H9 (cell line): ENCODE data around the gene DNAH8. TPM values are rescaled to one million over a fixed set of nuclear protein-coding genes. Genes with fewer than 3 reads are reported as not detected.

Experiments used
- DNase-seq: peaks from one replicate; pipeline ENCODE4 v3.0.0-alpha.2; 2017
- H2AFZ ChIP-seq: one replicate; pipeline ENCODE4 v1.6.1; 2013; ENCODE audit warnings: mild to moderate bottlenecking, low read length, control low read depth, moderate library complexity
- H2AK5ac ChIP-seq: 2 replicates; pipeline ENCODE4 v1.6.1; 2013; ENCODE audit warnings: low read length, control low read depth, mixed read lengths; ENCODE audit not compliant: insufficient read length
- H2BK120ac ChIP-seq: one replicate; pipeline ENCODE4 v1.6.1; 2013; ENCODE audit warnings: low read depth, mild to moderate bottlenecking, low read length, control low read depth, inconsistent platforms; ENCODE audit not compliant: poor library complexity, severe bottlenecking
- H2BK12ac ChIP-seq: 2 replicates; pipeline ENCODE4 v1.6.1; 2013; ENCODE audit warnings: low read length, control low read depth, mixed read lengths, low read depth; ENCODE audit not compliant: insufficient read length
- H2BK15ac ChIP-seq: 2 replicates; pipeline ENCODE4 v1.6.1; 2013; ENCODE audit warnings: low read depth, low read length, control low read depth
- H2BK20ac ChIP-seq: one replicate; pipeline ENCODE4 v1.6.1; 2013; ENCODE audit warnings: low read depth, mild to moderate bottlenecking, low read length, control low read depth, inconsistent platforms; ENCODE audit not compliant: poor library complexity, severe bottlenecking
- H2BK5ac ChIP-seq: 2 replicates; pipeline ENCODE4 v1.6.1; 2013; ENCODE audit warnings: low read length, control low read depth, mixed read lengths; ENCODE audit not compliant: insufficient read length
- H3K14ac ChIP-seq: 2 replicates; pipeline ENCODE4 v1.6.1; 2013; ENCODE audit warnings: low read length, control low read depth; ENCODE audit not compliant: insufficient read depth
- H3K18ac ChIP-seq: 2 replicates; pipeline ENCODE4 v1.6.1; 2013; ENCODE audit warnings: low read depth, mild to moderate bottlenecking, mixed read lengths, low read length, control low read depth; ENCODE audit not compliant: insufficient read length
- H3K23ac ChIP-seq: 2 replicates; pipeline ENCODE4 v1.6.1; 2013; ENCODE audit warnings: low read length, control low read depth, mixed read lengths, low read depth; ENCODE audit not compliant: insufficient read length
- H3K23me2 ChIP-seq: 2 replicates; pipeline ENCODE4 v1.6.1; 2013; ENCODE audit warnings: low read depth, mild to moderate bottlenecking, mixed read lengths, low read length, control low read depth; ENCODE audit not compliant: insufficient read length, poor library complexity, severe bottlenecking
- H3K27ac ChIP-seq: 2 replicates; pipeline ENCODE4 v1.5.1; 2013; ENCODE audit warnings: low read length, control low read depth, mixed read lengths, low read depth; ENCODE audit not compliant: insufficient read length
- H3K27me3 ChIP-seq: 2 replicates; pipeline ENCODE4 v1.6.1; 2013; ENCODE audit warnings: low read length, control low read depth, inconsistent platforms; ENCODE audit not compliant: insufficient read depth
- H3K4ac ChIP-seq: 2 replicates; pipeline ENCODE4 v1.6.1; 2013; ENCODE audit warnings: low read depth, mild to moderate bottlenecking, control low read depth, inconsistent platforms, low read length, moderate library complexity
- H3K4me1 ChIP-seq: 2 replicates; pipeline ENCODE4 v1.6.1; 2013; ENCODE audit warnings: low read length, control low read depth, inconsistent platforms; ENCODE audit not compliant: insufficient read depth
- H3K4me2 ChIP-seq: 2 replicates; pipeline ENCODE4 v1.6.1; 2013; ENCODE audit warnings: low read length, control low read depth, mixed read lengths; ENCODE audit not compliant: insufficient read length, insufficient read depth
- H3K56ac ChIP-seq: 2 replicates; pipeline ENCODE4 v1.6.1; 2013; ENCODE audit warnings: low read depth, mild to moderate bottlenecking, mixed read lengths, low read length, control low read depth; ENCODE audit not compliant: insufficient read length
- H3K79me1 ChIP-seq: 2 replicates; pipeline ENCODE4 v1.6.1; 2013; ENCODE audit warnings: low read depth, mild to moderate bottlenecking, moderate library complexity, low read length, control low read depth, inconsistent platforms; ENCODE audit not compliant: insufficient read depth, poor library complexity, severe bottlenecking
- H3K79me2 ChIP-seq: 2 replicates; pipeline ENCODE4 v1.6.1; 2013; ENCODE audit warnings: low read length, control low read depth, inconsistent platforms; ENCODE audit not compliant: insufficient read depth
- H3K9ac ChIP-seq: 2 replicates; pipeline ENCODE4 v1.6.1; 2013; ENCODE audit warnings: low read length, control low read depth, mixed read lengths; ENCODE audit not compliant: insufficient read length; ENCODE audit errors: extremely low read depth
- H3K9me3 ChIP-seq: one replicate; pipeline ENCODE4 v1.6.1; 2013; ENCODE audit warnings: low read depth, low read length, inconsistent platforms; ENCODE audit not compliant: control insufficient read depth
- H3T11ph ChIP-seq: one replicate; pipeline ENCODE4 v1.6.1; 2013; ENCODE audit warnings: mild to moderate bottlenecking, low read length, control low read depth, inconsistent platforms
- H4K20me1 ChIP-seq: one replicate; pipeline ENCODE4 v1.6.1; 2013; ENCODE audit not compliant: control insufficient read depth, insufficient read length, insufficient read depth
- H4K5ac ChIP-seq: 2 replicates; pipeline ENCODE4 v1.6.1; 2013; ENCODE audit warnings: low read depth, mild to moderate bottlenecking, mixed read lengths, low read length, control low read depth; ENCODE audit not compliant: insufficient read length
- H4K8ac ChIP-seq: replicated peaks from 2 replicates; pipeline ENCODE4 v1.6.1; 2013; ENCODE audit warnings: low read length, control low read depth, mixed read lengths, low read depth; ENCODE audit not compliant: insufficient read length
- H4K91ac ChIP-seq: 2 replicates; pipeline ENCODE4 v1.6.1; 2013; ENCODE audit warnings: low read depth, mild to moderate bottlenecking, moderate library complexity, mixed read lengths, low read length, control low read depth; ENCODE audit not compliant: insufficient read length
- H3K27ac Mint-ChIP-seq, 3 experiments: 2 replicates in 2 of 3; 3 replicates in 1 of 3; pipeline ENCODE4 v1.8.0; 2020 to 2021; ENCODE audit warnings: mixed read lengths in 3 of 3, mild to moderate bottlenecking in 1 of 3, moderate library complexity in 1 of 3
- H3K27me3 Mint-ChIP-seq: 2 replicates; pipeline ENCODE4 v1.8.0; 2021; ENCODE audit warnings: low read depth, mild to moderate bottlenecking, moderate library complexity, mixed read lengths
- H3K36me3 Mint-ChIP-seq, 3 experiments: 2 replicates in 2 of 3; 3 replicates in 1 of 3; pipeline ENCODE4 v1.8.0; 2020 to 2021; ENCODE audit warnings: low read depth in 3 of 3, mixed read lengths in 3 of 3; ENCODE audit not compliant: insufficient read depth in 1 of 3
- H3K4me1 Mint-ChIP-seq, 2 experiments: 2 replicates each; pipeline ENCODE4 v1.8.0; 2020; ENCODE audit warnings: mixed read lengths in 2 of 2
- H3K4me3 Mint-ChIP-seq, 2 experiments: 2 replicates in 1 of 2; 3 replicates in 1 of 2; pipeline ENCODE4 v1.8.0; 2020 to 2021; ENCODE audit warnings: mild to moderate bottlenecking in 2 of 2, mixed read lengths in 2 of 2, moderate library complexity in 1 of 2
- H3K9me3 Mint-ChIP-seq, 2 experiments: 2 replicates in 1 of 2; 3 replicates in 1 of 2; pipeline ENCODE4 v1.8.0; 2020; ENCODE audit warnings: mild to moderate bottlenecking in 2 of 2, mixed read lengths in 2 of 2, moderate library complexity in 1 of 2
- CTCF ChIP-seq: fragments of 200-600 bp; sonication (generic); conservative IDR thresholded peaks from 3 replicates; pipeline ENCODE4 v1.8.0; 2021; ENCODE audit warnings: antibody characterized with exemption, mild to moderate bottlenecking
- WGBS: extraction: QIAGEN DNeasy Blood & Tissue Kit; methylation state at CpG from one replicate; pipeline ENCODE4 v1.1.7; 2013; ENCODE audit warnings: missing lambda C conversion rate, low lambda C conversion rate, mixed read lengths; ENCODE audit not compliant: insufficient read length; ENCODE audit errors: extremely low coverage; 5-methylcytosine and 5-hydroxymethylcytosine counted together
- total RNA-seq: library from RNA; stranded (reverse); gene quantifications from 2 replicates; pipeline ENCODE4 v1.2.1, GENCODE V29; 2021

DNAH8 gene
- total RNA-seq, 1 experiment from 2014 or later = not detected

GRCh38 chr6:38789256-38789655 lies 74.1 kb downstream of the DNAH8 start:
- H3K4ac ChIP-seq = no peak overlapping the region
- no peak overlapping the region for H2BK15ac ChIP-seq
- no peaks in the 10 kb centered on the region for H3K27me3 ChIP-seq
- H3K23me2 ChIP-seq = no peaks in the 10 kb centered on the region
- H2AFZ ChIP-seq = no peak overlapping the region
- no peak overlapping the region for H3K4me2 ChIP-seq
- H3K9ac ChIP-seq = no peak overlapping the region
- TF ChIP-seq CTCF = no peak
- no peaks in the 10 kb centered on the region for H4K20me1 ChIP-seq
- H3K14ac ChIP-seq = no peak overlapping the region
- no peak overlapping the region for H3K23ac ChIP-seq
- no peak overlapping the region for H3K27ac Mint-ChIP-seq
- no peak overlapping the region for H3K18ac ChIP-seq
- H4K91ac ChIP-seq = no peak overlapping the region
- H3K56ac ChIP-seq = no peak overlapping the region
- no peak overlapping the region for H2BK5ac ChIP-seq
- WGBS = no CpG with 5 or more reads among the region's 2 CpGs
- H2BK12ac ChIP-seq = no peak overlapping the region
- H4K5ac ChIP-seq = no peak overlapping the region
- no peaks in the 10 kb centered on the region for H3K79me1 ChIP-seq
- no peak overlapping the region for H3K4me3 Mint-ChIP-seq
- no peaks in the 10 kb centered on the region for H3K9me3 ChIP-seq
- H3K36me3 Mint-ChIP-seq = no peaks in the 10 kb centered on the region
- no peak overlapping the region for H3K27ac ChIP-seq
- no peaks in the 10 kb centered on the region for H3K4me1 ChIP-seq
- H3K4me1 Mint-ChIP-seq = peaks cover 10 to 12% of the 10 kb centered on the region in 2 experiments
- H3K79me2 ChIP-seq = no peaks in the 10 kb centered on the region
- no peak overlapping the region for H3T11ph ChIP-seq
- H4K8ac ChIP-seq = no peak overlapping the region
- no peak for DNase-seq
- no peaks in the 10 kb centered on the region for H3K9me3 Mint-ChIP-seq
- no peaks in the 10 kb centered on the region for H3K27me3 Mint-ChIP-seq
- H2BK120ac ChIP-seq = no peak overlapping the region
- no peak overlapping the region for H2BK20ac ChIP-seq
- H2AK5ac ChIP-seq = no peak overlapping the region
